HepG2 (cell line): ENCODE measurements around the gene TBC1D14. TPM values are rescaled to one million over a fixed set of nuclear protein-coding genes. Genes with fewer than 3 reads are reported as not detected.

ENCODE experiments used
- AGO2 ChIP-seq: fragments of 200-400 bp; formaldehyde crosslinking; optimal IDR thresholded peaks from 2 replicates; pipeline ENCODE3; 2017; ENCODE audit warnings: mild to moderate bottlenecking, low read depth, low read length, moderate library complexity
- ARHGAP35 ChIP-seq: sonication (generic); formaldehyde crosslinking; IDR thresholded peaks from 2 replicates; pipeline ENCODE4 v1.9.0; 2022; ENCODE audit warnings: mild to moderate bottlenecking, inconsistent platforms, moderate library complexity, missing genetic modification reagents, borderline replicate concordance
- CAMTA2 ChIP-seq: sonication (generic); formaldehyde crosslinking; IDR thresholded peaks from 2 replicates; pipeline ENCODE4 v1.4.0; 2020; ENCODE audit warnings: mild to moderate bottlenecking, missing genetic modification reagents, borderline replicate concordance
- CHCHD3 ChIP-seq: sonication (generic); formaldehyde crosslinking; IDR thresholded peaks from 2 replicates; pipeline ENCODE4 v1.8.0; 2022; ENCODE audit warnings: mild to moderate bottlenecking, missing genetic modification reagents, moderate library complexity
- CHD2 ChIP-seq: IDR thresholded peaks from 2 replicates; pipeline ENCODE4 v1.6.1; 2011; ENCODE audit warnings: low read depth, low read length, improper control_type of control experiment
- CHD4 ChIP-seq: fragments of 200-600 bp; sonication (generic); IDR thresholded peaks from 2 replicates; pipeline ENCODE4 v1.7.0; 2017; ENCODE audit warnings: mild to moderate bottlenecking, low read length, borderline replicate concordance
- FOXP4 ChIP-seq: sonication (generic); formaldehyde crosslinking; IDR thresholded peaks from 2 replicates; pipeline ENCODE4 v1.4.0; 2020; ENCODE audit warnings: missing genetic modification reagents
- GLMP ChIP-seq: sonication (generic); formaldehyde crosslinking; IDR thresholded peaks from 2 replicates; pipeline ENCODE4 v1.9.0; 2021; ENCODE audit warnings: missing genetic modification reagents, mild to moderate bottlenecking, borderline replicate concordance
- HNRNPL ChIP-seq: fragments of 200-400 bp; formaldehyde crosslinking; IDR thresholded peaks from 2 replicates; pipeline ENCODE4 v1.6.1; 2017; ENCODE audit warnings: mild to moderate bottlenecking, low read depth, low read length
- HOXA5 ChIP-seq: sonication (generic); formaldehyde crosslinking; IDR thresholded peaks from 2 replicates; pipeline ENCODE4 v1.4.0; 2020; ENCODE audit warnings: missing genetic modification reagents
- IKZF4 ChIP-seq: sonication (generic); formaldehyde crosslinking; IDR thresholded peaks from 2 replicates; pipeline ENCODE4 v1.5.1; 2020; ENCODE audit warnings: borderline replicate concordance, mild to moderate bottlenecking, low read depth, missing genetic modification reagents; ENCODE audit errors: not compliant biosample characterization
- MEF2D ChIP-seq: sonication (generic); formaldehyde crosslinking; IDR thresholded peaks from 2 replicates; pipeline ENCODE4 v1.5.1; 2020; ENCODE audit warnings: mild to moderate bottlenecking, missing genetic modification reagents
- MYNN ChIP-seq: sonication (generic); formaldehyde crosslinking; IDR thresholded peaks from 2 replicates; pipeline ENCODE4 v1.4.0; 2020; ENCODE audit warnings: mild to moderate bottlenecking, low read depth, missing genetic modification reagents
- PAX8 ChIP-seq: sonication (generic); formaldehyde crosslinking; IDR thresholded peaks from 2 replicates; pipeline ENCODE4 v1.8.0; 2022; ENCODE audit warnings: mild to moderate bottlenecking, missing genetic modification reagents, borderline replicate concordance
- PRDM4 ChIP-seq: sonication (generic); formaldehyde crosslinking; IDR thresholded peaks from 2 replicates; pipeline ENCODE4 v1.9.0; 2021; ENCODE audit warnings: missing genetic modification reagents, borderline replicate concordance
- RBFOX2 ChIP-seq: fragments of 200-400 bp; formaldehyde crosslinking; IDR thresholded peaks from 2 replicates; pipeline ENCODE4 v1.6.1; 2017; ENCODE audit warnings: low read depth, mild to moderate bottlenecking, low read length
- RBM39 ChIP-seq: fragments of 200-400 bp; formaldehyde crosslinking; IDR thresholded peaks from one replicate; pipeline ENCODE4 v1.6.1; 2018; ENCODE audit warnings: antibody characterized with exemption, mild to moderate bottlenecking, low read depth, low read length; ENCODE audit not compliant: poor library complexity, severe bottlenecking
- ZMAT3 ChIP-seq: sonication (generic); formaldehyde crosslinking; conservative IDR thresholded peaks from 2 replicates; pipeline ENCODE4 v1.7.0; 2021; ENCODE audit warnings: missing genetic modification reagents
- ZNF326 ChIP-seq: sonication (generic); formaldehyde crosslinking; IDR thresholded peaks from 2 replicates; pipeline ENCODE4 v1.4.0; 2020; ENCODE audit warnings: missing genetic modification reagents, borderline replicate concordance
- polyA plus RNA-seq, 8 experiments: library from polyadenylated mRNA; depleted of rRNA in 3 of 8; stranded (reverse) in 7 of 8; unstranded in 1 of 8; fragments of >200 nt; fragmentation: Illumina TruSeq in 4 of 8; extraction: Trizol in 4 of 8; gene quantifications; 2 replicates each; pipeline versions ENCODE4 v1.2.1 to v1.2.3, GENCODE V29; 2011 to 2016; ENCODE audit warnings: low read depth in 4 of 8, missing spikeins in 1 of 8, mixed read lengths in 1 of 8; ENCODE audit not compliant: insufficient read depth in 1 of 8
- total RNA-seq, 5 experiments: library from RNA; depleted of rRNA; stranded (reverse); fragments of >200 nt; fragmentation: Illumina TruSeq; extraction: Trizol; gene quantifications; 2 replicates each; pipeline ENCODE4 v1.2.3, GENCODE V29; 2016; ENCODE audit warnings: low read depth in 1 of 5
- TF ChIP-seq, protein P1 (sequence below): sonication (generic); formaldehyde crosslinking; IDR thresholded peaks from 2 replicates; pipeline ENCODE4 v1.5.1; 2020; ENCODE audit warnings: mild to moderate bottlenecking, missing genetic modification reagents, moderate library complexity

Gene TBC1D14
- total and polyA plus RNA-seq, 2 of the 13 experiments (the other 11 are each of a cell fraction or from before 2014, with no cell fraction given), result 29.5 to 46.5 TPM

GRCh38 chr4:6892909-6893202, 16.8 kb upstream of the TBC1D14 start (continued):
- TF ChIP-seq, protein P1, sequence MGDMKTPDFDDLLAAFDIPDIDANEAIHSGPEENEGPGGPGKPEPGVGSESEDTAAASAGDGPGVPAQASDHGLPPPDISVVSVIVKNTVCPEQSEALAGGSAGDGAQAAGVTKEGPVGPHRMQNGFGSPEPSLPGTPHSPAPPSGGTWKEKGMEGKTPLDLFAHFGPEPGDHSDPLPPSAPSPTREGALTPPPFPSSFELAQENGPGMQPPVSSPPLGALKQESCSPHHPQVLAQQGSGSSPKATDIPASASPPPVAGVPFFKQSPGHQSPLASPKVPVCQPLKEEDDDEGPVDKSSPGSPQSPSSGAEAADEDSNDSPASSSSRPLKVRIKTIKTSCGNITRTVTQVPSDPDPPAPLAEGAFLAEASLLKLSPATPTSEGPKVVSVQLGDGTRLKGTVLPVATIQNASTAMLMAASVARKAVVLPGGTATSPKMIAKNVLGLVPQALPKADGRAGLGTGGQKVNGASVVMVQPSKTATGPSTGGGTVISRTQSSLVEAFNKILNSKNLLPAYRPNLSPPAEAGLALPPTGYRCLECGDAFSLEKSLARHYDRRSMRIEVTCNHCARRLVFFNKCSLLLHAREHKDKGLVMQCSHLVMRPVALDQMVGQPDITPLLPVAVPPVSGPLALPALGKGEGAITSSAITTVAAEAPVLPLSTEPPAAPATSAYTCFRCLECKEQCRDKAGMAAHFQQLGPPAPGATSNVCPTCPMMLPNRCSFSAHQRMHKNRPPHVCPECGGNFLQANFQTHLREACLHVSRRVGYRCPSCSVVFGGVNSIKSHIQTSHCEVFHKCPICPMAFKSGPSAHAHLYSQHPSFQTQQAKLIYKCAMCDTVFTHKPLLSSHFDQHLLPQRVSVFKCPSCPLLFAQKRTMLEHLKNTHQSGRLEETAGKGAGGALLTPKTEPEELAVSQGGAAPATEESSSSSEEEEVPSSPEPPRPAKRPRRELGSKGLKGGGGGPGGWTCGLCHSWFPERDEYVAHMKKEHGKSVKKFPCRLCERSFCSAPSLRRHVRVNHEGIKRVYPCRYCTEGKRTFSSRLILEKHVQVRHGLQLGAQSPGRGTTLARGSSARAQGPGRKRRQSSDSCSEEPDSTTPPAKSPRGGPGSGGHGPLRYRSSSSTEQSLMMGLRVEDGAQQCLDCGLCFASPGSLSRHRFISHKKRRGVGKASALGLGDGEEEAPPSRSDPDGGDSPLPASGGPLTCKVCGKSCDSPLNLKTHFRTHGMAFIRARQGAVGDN (CRISPR knock-in tag), result peak; percentile 43; the same call in 1 of the 2 replicates
- TF ChIP-seq RBFOX2 (0 out of 2 replicates have a peak, but pooled peaks have one; percentile 31), HNRNPL (0 out of 2 replicates have a peak, but pooled peaks have one; percentile 49), ZNF326 (CRISPR knock-in tag) (no peak), ARHGAP35 (CRISPR knock-in tag) (0 out of 2 replicates have a peak, but pooled peaks have one; percentile 24), AGO2 (peak; percentile 21), GLMP (CRISPR knock-in tag) (no peak), CAMTA2 (CRISPR knock-in tag) (0 out of 2 replicates have a peak, but pooled peaks have one; percentile 27), CHD4 (0 out of 2 replicates have a peak, but pooled peaks have one; percentile 3), IKZF4 (CRISPR knock-in tag) (peak; percentile 29), MEF2D (CRISPR knock-in tag) (no peak), RBM39 (peak; percentile 1), HOXA5 (CRISPR knock-in tag) (no peak), PRDM4 (no peak), ZMAT3 (CRISPR knock-in tag) (0 out of 2 replicates have a peak, but pooled peaks have one; percentile 10), MYNN (no peak), FOXP4 (CRISPR knock-in tag) (no peak), CHD2 (no peak), PAX8 (CRISPR knock-in tag) (no peak), CHCHD3 (CRISPR knock-in tag) (no peak)
